Stimulated activated CD4-positive, alpha-beta T cell treated with anti-CD3 and anti-CD28 coated beads, Interleukin-4, amount 100 ng/mL, for 1 hour (primary cell): ENCODE data around the gene RNF149.

Experiments
- DNase-seq: peaks from one replicate; pipeline ENCODE4 v3.0.0-alpha.2; 2020

The RNF149 gene

DNA sequence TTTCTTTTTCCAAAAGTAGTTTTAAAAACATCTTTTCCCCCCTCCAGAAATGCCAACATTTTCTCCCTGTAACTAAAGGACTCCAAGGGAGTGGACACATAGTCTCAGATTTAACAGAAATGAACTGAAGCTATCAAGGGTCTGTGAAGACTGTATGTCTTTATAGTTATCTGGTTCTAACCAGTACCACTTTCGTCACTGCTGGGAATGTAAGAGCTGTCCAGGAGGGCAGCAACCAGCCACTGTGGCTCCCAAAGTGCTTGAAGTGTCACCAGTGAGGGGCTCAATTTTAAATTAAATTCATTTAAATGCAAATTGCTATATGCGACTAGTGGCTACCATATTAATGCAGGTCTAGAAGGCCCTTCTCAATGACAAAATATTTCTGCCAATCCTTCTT, 15.0 kb downstream of the RNF149 start:
- no peak for DNase-seq

DNA sequence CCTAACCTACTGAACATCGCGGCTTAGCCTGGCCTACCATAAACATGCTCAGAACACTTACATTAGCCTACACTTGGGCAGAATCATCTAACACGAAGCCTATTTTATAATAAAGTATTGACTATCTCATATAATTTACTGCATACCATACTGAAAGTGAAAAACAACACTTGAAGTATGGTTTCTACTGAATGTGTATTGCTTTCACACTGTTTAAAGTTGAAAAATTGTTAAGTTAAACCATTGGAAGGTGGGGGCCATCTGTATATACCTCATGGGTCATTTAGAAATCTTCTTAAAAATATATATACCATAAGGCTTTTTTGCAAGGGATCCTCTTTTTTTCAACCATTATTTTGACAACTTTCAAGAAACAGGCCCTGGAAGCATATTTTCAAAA, 16.5 kb downstream of the RNF149 start:
- DNase-seq: no peak

DNA sequence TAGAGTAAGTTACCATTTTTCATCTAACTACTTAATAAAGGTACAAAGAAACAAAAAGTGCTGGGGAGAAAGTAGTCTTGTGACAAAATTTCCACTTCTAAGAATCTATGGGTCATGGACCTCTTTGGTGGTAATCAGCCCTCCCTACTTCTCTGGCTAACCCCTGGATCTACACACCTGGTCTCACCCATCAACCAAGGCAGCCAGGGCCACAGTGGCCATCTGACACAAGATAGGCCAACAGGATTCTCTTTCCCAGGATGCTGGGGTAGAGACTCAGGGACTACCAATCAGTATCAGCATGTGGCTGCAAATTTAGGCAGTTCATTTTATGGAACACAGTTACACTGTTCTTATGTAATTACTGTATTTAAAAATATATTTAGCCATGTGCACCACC, 17.8 kb downstream of the RNF149 start:
- DNase-seq: no peak

DNA sequence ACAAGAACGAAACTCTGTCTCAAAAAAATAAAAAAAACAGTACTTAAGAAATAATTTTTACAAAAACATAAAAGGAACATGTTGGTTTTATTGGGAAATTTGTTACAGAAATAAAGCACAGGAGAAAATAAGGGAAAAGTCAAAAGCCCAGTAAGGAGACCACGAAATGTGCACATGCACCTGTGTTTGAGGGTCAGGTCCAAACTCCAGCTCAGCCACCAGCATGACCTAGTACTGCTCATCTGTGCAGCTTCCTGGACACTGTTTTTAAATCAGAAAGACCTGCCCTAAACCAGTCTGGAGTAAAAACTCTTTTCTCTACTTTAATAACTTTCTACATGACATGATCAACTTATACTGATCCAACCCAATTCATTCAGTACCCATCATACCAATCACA, 21.2 kb downstream of the RNF149 start:
- DNase-seq: no peak

DNA sequence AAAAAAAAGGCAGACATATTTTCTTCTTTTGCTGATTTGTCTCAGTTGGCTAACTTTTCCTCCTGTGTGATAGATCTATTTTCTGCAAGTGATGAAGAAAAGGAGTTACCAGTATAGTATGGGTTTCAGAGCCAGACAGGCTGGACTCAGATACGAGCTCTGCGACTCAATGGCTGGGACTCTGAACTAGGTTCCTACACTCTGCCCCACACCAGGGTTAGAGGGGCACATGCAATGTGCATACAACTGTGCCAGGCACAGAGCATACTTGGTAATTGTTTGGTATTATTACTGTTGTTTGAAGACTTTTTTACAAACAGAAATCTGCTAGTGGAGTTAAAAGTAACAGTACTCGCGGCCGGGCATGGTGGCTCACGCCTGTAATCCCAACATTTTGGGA, 21.8 kb downstream of the RNF149 start:
- DNase-seq: no peak

DNA sequence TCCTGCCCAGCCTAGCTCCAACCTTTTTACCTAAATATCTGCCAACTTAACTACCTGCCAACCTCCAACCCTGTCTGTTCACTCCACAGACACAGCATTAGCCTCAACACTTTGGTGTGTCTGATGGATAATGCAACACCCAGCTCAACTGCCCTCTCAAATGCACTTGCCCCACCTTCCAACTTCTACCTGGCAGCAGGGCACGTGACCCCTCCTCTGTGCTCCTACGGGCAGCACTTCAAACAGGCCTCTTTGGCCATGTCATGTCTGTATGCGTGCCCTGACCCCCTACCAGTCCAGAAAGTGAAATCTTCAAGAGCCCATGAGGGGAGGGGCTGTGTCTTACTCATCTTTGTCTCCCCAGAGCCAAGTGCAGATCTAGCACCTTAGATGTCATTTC, 25.5 kb downstream of the RNF149 start:
- DNase-seq: no peak

DNA sequence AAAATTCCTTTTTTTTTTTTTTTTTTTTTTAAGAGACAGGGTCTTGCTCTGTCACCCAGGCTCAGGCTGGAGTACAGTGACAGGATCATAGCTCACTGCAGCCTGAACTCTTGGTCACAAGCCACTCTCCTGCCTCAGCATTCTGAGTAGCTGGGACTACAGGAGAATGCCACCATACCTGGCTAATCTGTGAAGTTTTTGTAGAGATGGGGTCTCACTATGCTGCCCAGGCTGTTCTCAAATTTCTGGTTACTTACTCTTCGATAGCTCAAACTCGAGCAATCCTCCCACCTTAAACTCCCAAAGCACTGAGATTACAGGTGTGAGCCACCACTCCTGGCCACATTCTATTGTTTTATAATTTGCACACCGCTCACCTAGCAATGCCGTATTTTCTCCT, 27.0 kb downstream of the RNF149 start:
- DNase-seq: no peak

DNA sequence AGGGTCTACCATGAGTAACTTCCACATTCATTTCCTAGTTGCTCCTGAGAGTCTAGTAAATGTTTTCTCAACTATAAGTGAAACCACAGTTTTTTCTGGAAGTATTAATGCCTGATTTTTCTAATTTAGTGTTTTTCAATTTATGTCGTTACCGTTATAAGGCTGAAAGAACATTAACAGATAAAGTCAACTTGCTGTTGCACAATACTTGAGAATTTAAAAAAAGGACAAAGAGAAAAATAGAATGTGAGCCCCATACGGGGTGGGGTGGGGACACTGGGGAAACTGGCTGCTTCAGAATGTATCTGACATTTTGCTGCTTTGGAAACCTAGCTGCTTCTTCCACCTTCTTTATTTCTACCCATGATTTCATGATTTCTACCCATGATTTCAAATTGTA, 29.6 kb downstream of the RNF149 start:
- no peak for DNase-seq

DNA sequence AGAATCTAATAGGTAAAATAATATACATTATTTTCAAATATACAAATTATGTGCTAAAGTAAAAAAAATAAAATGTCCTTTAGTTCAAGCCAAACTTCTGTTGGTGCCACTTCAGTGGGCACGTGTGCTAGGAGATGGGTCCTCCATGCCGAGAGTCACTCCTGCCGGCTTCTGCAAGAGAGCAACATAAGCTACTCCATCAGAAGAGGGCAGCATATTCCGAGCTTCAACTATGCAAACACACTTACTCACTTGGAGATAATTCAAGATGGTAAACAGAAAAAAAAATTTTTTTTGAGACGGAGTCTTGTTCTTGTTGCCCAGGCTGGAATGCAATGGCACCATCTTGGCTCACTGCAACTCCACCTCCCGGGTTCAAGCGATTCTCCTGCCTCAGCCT, 31.4 kb downstream of the RNF149 start:
- no peak for DNase-seq

DNA sequence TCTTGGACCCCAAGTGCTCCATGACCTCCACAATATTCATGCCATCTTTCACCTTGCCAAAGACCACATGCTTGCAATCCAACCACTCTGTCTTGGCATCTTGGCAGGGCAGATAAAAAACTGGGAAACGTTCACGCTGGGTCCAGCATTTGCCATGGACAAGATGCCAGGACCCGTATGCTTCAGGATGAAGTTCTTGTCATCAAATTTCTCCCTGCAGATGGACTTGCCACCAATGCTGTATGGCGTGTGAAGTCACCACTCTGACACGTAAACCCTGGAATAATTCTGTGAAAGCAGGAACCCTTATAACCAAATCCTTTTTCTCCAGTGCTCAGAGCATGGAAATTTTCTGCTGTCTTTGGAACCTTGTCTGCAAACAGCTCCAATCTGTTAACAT, 34.4 kb downstream of the RNF149 start:
- no peak for DNase-seq

DNA sequence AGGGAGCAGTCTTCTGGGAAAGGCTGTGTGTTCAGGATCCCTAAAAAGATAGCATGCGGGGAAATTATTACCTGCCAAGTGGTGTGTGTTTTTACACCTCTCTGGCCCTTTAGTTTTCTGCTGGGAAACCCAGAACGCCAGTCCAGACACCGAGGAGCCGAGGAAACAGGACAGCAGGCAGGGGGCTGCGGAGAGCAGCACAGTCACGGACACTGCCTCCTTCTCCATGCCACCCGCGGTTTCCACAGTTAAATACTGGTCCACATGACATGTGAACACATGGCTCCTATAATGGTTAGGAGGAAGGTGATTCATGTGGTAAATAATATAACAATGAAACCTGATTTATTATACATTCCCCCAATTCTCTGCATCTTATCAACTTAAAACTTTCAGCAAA, 35.4 kb downstream of the RNF149 start:
- DNase-seq: no peak

DNA sequence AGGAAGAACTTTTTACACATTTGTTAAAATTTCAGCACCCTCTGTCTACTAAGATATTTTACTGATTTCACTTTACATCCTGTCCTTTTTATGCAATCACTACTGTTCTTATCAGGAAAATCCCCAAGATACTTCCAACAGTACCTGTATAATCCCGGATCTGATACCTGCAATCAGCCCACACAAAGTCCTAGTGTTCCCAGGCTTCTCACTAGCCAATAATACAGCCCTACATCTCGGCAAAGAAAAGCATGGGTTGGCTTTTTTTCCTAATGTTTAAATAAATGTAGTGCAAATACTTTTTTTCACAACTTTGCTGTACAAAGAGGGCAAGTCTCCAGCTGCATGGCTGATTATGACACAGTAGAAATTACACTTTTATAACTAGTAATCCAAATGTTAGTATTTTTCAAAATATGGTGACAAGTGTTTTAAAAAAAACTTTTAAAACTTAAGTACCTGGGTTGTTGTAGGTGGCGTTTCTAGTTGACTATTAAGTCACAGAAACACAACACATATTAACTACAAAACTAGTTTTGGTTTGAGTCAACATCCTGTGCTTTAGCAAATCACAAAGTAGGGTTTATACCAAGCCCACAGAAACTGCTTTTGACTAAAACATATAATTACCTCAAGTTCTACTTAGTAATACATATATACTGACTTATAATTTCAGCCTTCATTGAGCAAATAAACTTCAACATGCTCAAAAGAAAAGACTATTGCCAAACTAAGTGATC, 36.3 kb downstream of the RNF149 start:
- DNase-seq: no peak

DNA sequence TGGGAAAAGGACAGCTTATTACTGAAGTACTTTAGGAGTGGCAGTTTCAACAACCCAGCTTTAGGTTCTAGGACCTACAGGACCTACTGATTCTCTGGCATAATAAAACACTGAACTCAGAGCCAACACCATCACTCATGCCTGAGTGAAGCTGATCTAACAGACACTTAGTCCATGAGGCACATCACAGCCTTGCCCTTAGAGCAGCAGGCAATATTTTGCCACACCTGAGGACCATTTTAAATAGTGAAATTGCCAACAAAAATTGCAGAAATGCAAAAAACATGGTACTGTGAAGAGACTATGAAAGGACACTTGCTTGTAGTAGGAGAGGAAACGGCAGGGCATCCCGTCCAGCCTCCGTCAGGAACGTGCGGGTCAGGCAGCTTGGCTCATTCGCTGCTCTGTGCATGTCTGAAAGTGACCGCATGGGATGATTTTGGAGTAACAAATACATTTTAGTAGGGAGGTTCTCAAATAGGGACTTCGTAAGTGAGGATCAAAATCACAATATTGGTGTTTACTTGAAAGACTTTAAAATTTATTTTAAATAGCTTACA, 37.7 kb downstream of the RNF149 start:
- no peak for DNase-seq

DNA sequence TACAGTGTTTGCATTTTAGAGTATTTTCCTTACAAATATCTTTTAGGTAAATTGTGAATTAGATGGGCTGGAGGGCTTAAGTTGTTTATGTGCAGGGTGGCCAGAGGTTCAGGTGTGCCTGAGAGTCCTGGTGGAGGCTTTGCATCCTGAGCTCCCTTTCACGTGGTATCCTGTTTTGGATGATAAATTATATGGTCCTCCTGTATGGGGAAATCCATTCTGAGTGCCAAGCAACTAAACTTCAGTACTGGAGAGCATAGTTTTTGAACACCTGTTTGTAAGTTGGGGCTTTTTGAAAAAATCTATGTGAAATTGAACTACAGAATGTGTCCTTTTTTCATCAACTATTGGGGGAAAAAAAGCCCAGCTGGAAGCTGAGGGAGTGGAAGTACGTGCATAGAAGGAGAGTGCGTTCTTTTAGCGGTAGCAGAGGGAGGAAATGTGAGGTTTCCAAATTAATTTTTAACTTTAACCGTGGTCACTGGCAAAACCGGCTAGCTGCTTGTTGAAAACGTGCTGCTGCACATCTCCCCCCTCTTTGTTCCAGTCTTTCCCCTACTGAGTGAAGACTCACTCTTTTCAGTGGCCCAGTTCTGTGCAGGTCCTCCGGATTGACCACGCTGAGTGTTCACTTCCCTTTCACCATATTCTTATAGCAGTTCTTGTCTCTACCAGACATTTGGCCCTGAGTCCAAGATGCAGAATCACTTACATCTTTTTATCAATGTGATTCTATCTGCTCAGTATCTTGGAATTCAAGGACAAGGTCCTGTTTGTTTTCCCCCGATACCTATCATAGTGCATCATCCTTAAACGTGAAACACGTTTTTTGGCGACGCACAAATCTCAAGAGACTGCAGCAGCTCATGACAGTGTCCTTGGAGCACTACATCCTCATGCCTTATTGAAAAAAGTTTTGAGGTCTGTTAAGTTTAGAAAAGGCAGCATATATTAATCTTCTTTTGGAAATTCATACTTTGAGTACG, 40.5 kb downstream of the RNF149 start:
- no peak for DNase-seq

DNA sequence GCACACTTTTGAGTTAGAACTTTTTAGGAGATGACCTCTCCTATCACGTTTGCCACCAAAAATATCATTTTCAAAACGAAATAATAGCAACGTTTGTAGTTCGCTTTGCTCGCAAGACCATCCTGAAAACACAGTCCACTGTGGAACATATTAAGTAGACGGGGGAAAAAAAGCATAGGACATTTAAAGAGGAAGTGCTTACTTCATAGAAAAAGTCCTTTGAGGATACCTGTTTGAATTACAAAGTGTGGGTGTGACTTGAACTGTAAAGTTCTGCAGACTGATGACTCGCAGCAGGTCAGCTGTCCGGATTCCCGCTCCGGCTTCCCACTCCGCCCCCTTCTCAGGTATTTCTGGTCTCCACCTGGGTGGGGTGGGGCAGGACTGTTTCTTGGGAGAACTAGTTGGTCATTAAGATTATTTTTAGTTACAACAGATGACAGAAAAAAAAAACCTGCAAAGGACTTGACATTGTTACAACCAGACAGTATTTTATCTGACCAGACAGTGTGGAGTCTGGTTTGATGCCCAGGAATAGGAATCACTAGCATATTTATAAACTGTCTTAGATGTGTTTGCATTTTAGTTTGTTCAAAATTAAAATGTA, 42.5 kb downstream of the RNF149 start:
- no peak for DNase-seq

DNA sequence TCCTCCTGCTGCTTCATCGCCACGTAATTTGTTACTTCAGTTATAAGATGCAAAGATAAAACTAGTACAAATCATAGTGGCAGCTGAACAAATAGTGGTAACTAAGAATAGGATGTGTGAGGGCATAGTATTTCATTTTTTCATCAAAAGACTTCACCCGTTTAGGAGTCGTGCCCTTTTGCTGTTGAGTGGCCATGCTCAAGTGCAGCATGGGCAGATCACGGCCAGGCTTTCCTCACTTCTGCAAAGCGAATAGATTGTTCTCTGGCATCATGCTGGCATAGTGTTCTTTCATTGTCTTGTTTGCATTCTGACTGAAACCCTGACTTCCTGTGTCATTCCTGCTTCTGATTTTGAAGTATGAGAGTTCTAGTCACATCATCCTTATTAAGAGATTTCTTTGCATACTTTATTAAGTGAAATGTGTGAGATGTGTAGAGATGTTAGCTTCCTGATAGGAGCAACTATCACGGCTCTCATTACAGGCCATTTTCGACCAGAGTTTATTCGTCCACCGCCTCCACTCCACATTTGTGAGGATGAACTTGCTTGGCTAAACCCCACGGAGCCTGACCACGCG, 44.1 kb downstream of the RNF149 start:
- no peak for DNase-seq

DNA sequence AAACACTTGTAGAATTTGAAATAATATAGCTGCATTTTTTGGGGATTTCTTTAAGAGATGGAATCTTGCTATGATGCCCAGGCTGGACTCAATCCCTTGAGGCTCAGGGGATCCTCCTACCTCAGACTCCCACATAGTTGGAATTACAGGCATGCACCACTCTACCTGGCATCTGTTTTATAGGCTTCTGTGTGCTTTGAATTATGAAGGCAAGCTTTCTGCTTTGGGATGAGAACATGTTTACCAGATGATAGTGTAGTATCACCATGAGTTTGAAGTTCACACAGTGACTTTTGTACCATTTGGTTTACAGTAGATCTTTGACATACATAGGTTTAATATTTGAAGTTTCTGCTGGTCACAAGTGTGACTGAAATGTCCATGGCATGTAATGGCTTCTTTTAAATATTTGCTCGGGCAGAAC, 45.1 kb downstream of the RNF149 start:
- DNase-seq: no peak

DNA sequence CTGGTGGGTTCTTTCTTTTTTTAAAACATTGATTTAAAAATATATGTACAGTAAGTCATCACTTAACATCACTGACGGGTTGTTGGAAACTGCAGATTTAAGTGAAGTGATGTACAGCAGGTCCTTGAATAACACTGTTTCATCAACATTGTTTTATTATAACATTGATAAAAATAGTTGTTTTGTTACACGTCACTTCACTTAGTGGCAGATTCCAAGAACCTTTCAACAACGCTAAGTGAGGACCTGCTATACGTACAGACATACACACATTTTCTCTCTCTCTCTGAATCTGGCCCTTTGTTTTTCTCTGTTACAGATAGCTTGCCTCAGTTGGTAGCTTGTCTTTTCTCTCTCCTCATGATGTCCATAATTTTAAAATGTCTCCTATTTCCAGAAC, 46.4 kb downstream of the RNF149 start:
- no peak for DNase-seq

DNA sequence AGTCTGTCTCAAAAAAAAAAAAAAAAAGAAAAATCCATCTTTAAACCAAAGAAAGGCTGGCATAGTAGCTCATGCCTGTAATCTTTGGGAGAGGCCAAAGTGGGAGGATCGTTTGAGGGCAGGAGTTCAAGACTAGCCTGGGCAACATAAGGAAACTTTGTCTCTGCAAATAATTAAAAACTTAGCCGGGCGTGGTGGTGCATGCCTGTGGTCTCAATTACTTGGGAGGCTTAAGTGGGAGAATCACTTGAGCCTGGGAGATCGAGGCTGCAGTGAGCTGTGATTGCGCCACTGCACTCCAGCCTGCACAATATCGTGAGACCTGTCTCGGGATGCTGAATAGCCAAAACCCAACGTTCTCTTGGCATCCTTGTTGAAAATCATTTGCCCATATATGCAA, 49.7 kb downstream of the RNF149 start:
- no peak for DNase-seq

DNA sequence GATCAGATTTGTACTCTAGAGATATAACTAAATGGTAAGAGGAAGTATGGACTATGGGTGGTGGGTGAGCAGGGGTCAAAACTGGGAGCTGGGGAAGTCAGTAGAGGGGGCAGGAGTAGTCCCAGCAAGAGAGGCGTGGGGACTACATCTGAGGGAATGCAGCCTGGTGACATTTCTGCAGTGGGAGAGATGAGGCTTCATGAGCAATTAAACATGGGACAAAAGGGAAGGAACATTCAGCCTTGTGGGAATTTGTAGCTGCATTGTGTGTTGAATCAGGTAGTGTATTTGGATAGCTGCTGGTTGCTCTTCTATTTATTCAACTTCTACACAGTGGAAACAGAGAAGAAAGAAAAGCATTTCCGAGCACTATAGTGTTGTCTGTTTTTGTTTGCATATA, 52.2 kb downstream of the RNF149 start:
- no peak for DNase-seq

DNA sequence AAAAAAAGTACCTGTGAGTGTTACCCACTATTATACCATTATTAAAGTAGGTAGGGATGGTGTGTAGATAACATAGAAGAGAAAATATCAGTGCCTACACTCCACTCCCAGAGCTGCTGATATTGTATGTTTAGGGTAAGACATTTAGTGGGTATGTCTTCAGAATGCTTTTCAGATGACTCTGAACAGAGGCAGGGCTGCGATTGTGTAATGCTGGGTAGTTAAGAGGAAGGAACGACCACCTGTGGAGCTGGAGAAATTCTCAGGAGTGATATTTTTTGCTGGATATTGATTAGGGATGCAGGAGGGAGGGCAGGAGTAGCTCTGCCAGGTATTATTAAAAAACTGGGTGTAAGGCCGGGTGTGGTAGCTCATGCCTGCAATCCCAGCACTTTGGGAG, 53.0 kb downstream of the RNF149 start:
- no peak for DNase-seq

DNA sequence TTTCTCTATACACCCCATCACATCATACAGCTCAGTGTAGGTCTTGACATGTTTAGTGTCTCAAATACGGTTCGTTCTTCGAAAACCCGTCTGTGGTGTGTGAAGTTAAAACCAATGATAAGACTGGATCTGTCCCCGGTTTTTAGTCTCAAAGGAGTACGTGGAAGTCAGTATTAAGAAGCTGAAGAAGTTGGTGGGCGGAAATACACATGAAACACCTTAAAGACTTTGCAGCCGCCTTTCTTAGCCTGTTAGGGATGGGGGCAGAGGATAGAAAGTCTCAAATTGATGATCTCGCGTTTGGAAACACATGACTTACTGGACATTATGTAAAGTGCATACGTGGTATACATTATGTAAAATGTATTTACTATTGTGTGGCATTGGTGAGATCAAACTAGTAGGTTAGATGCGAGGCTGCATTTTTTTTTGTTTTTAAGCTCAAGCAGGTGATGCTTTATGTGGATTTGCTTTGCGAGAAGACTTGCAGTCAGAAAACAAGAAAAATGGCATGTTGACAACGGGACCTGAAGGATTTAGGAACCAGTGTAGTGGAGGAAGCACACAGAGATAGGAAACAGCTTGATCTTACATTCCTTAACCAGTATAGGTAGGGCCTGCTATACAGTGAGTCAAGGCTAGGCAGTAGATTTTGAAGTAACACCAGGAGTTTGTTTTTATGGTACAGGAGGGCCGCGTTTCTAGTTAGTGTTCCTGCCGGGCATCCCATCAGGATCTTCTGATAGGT, 54.6 kb downstream of the RNF149 start:
- no peak for DNase-seq
